HG03060 (cell line): ENCODE data around the gene KIF13A.
"Not testable (repeated sequence)": the region's sequence is repeated elsewhere in the genome, so short reads cannot be mapped to it uniquely, and the experiment has no call there.

Experiments
- ATAC-seq: cut with Tn5 transposase; IDR thresholded peaks from one replicate; pipeline ENCODE4 v1.9.1; 2021; ENCODE audit warnings: low read depth, moderate number of reproducible peaks; ENCODE audit not compliant: unreplicated experiment

KIF13A gene

DNA sequence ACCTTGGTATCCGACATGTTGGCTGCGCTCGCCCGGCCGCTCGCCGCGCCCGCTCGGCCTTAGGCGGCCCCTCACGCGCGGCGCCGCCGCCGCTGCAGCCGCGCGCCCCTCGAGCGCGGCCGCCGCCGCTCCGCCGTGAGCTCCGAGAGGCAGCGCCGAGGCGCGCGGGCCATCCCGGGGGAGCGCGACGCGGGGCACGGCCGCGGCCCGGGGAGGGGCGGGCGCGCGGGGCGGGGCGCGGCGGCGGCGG is at the start of gene KIF13A:
KIF13A (minus strand) TSS at position 189 of the 250 bp plus-strand sequence; CDS start at position 17, 172 bp downstream.
- no peak for ATAC-seq

DNA sequence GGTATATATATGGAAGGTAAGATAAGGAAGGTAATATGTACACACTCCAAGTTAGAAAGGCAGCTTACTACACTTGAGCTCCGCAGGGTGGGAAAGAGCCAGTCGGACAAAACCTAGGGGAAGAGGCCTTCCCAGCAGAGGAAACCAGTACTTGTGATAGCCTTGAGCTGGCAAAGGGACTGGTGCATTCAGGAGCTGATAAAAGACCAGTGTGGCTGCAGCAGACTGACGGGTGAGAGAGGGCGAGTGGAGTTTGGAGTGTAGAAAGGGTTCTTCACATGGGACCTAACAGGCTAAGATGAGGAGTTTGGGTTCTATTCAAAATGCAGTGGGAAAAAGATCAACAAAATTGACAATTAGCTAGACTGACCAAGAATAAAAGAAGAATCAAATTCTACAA is 49.3 kb upstream of the KIF13A start:
- ATAC-seq = no peak

DNA sequence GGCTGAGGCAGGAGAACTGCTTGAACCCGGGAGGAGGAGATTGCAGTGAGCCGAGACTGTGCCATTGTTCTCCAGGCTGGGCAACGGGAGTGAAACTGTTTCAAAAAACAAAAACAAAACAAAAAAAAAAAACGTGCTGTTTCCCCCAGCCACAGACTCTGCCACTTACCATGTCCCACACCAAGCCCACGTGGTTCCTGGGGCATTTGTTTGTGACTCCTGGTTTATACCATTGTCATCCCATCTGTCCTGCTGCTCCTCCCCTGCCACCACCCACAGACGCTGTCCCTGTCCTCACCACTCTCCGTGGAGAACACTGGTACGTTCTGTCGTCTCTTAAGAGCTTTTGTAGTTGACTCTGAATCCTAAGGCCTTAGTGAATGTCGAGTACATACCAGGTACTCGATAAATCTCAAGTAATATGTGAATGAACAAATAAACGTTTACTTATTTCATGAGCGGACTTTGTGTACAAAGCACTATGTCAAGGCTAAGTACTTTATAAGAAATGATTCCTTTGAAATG is 48.0 kb upstream of the KIF13A start:
- no peak for ATAC-seq

DNA sequence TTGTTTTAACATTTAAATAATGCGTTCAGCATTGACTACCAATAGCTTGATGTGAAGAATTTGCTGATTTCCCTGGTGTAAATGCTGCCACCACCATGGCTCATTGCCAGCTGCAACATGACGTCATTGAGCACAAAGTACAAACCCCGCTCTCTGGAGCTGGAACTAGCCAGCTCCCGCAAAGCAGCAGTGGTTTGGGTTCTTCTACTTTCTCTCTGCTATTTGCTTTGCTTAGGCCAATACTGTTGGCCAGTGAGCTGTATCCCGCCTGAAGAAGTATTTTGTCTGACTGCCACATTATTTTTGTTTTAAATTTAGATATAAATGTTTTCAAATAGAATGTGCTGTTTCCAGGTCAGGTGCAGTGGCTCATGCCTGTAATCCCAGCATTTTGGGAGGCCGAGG is 47.4 kb upstream of the KIF13A start:
- ATAC-seq = no peak

DNA sequence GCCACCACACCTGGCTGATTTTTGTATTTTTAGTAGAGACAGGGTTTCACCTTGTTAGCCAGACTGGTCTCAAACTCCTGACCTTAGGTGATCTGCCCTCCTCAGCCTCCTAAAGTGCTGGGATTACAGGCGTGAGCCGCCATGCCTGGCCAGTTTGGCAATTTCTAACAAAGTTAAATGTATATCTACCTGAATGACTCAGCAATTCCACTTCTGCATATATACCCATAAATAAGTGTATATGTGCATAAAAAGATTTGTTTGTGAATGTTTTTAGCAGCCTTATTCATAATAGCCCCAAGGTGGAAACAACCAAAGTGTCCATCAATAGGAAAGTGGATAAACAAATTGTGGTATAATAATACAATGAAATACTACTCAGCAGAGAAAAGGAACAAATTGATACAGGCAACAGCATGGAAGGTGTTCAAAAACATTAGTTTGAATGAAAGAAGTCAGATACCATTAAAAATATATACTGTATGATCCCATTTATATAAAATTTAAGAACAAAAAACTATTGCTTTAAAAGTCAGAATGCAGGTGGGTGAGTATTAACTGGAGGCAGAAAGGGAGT is 44.3 kb upstream of the KIF13A start:
- ATAC-seq = no peak

DNA sequence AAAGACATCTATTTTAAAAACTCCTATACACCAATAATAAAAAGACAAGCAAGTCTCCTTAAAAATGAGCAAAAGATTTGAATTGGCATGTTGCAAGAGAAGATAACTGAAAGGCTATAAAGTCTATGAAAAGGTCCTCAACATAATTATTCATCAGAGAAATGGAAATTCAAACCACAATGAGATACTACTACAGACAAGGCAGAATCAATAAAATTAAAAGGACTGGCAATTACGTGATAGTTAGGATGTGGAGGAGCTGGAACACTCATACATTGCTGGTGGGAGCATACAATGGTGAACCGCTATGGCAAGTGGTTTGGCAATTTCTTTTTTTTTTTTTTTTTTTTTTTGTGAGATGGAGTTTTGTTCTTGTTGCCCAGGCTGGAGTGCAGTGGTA is 43.8 kb upstream of the KIF13A start:
- ATAC-seq = no peak

DNA sequence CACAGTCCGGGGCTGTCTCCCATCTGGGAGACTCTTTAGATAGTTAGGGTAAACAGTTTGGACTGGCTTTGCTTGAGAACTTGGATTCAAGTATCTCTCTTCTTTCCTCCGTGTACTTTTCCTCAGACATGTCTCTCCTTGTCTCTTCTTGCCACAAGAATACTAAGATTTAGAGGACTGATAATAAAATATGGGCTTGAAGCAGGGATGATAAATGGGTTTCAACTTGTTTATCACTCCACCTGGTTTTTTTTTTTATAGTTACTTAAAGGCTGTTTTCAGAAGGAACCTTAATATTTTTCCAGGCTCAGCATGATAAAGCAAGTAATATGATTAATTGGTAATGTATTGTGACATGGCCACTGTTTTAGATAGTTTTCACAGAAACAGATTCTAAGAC is 40.9 kb upstream of the KIF13A start:
- no peak for ATAC-seq

DNA sequence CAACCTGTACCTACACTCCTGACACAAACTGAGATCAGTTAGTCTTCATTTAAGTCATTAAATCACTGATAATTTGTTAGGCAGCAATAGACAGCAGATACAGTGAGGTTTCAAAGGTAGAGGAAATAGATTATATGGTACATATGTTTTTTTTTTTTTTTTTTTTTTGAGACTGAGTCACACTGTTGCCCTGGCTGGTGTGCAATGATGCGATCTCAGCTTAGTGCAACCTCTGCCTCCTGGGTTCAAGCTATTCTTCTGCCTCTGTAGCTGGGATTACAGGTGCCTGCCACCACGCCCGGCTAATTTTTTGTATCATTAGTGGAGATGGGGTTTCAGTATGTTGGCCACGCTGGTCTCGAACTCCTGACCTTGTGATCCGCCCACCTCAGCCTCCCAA is 38.2 kb upstream of the KIF13A start:
- ATAC-seq = no peak

DNA sequence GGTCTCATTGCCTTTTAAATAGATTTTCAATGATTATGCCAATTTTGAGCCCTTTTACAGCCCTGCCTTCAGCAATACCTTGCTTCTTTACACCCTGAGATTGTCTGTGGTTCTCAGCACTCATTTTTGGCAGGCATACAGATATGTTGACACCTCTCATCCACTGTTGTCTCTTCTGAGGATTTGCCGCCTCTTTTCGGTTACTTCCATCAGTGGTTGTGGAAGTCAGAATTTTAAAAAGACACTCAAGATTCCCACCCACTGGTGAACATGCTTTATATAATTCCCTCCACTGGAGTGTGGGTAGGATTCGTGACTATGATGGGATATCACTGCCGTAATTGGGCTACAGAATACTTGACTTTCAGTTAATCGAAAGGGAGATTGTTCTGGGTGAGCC is 37.4 kb upstream of the KIF13A start:
- ATAC-seq = no peak

DNA sequence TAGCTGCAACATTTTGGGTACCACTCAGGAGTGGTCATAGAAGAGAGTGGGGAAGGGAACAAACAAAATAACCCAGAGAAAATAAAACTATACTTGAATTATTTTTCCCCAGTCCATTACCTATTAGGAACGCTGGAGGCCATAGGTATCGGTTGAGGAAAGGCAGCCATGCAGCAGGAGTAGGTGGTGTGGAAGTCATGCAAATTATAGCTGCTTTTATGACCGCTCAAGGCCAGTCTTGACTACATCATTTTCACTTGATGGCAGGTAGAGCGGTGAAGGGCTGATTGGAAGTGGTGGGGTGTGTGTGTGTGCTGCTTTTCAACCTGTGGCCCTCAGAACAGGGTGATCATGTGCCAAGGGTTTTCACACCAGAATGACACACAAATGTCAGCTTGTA is 36.5 kb upstream of the KIF13A start:
- ATAC-seq = no peak

DNA sequence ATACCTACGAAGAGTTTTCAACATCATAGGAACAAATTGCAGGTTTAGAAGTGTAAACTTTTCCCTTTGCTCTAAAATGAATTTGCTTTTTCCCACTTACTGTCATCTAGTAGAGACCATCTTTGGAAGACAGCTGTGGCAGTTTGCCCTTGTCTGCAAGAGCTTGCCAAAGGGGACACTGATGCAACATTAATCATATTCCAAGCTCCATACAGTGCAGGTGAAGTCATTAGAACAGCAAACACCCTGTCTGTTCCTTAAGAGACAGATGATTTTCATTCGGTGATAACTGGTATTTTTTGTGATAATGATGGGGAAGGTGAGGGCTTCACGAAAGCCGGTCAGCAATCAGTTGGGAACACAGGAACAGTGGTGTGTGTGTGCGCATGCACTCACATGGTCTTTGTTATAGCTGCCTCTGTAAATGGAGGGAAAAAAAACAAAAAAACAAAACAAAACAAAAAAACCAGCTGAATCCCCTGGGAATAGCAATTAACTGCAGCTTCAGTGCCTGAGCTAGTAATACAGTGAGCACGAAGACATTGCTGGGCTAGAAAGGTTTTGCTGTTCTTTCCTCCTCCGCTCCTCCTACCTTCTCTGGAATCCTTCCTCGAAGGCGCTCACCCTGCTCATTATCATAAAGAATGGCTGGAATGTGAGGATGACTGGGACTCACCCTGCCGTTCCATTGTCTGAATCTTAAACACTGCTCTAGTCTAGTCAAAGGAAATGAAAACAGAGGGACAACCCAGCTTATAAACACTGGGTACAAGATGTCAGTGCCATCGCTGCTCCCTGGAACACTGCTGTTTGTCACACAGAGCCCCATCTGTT is 35.2 kb upstream of the KIF13A start:
- no peak for ATAC-seq

DNA sequence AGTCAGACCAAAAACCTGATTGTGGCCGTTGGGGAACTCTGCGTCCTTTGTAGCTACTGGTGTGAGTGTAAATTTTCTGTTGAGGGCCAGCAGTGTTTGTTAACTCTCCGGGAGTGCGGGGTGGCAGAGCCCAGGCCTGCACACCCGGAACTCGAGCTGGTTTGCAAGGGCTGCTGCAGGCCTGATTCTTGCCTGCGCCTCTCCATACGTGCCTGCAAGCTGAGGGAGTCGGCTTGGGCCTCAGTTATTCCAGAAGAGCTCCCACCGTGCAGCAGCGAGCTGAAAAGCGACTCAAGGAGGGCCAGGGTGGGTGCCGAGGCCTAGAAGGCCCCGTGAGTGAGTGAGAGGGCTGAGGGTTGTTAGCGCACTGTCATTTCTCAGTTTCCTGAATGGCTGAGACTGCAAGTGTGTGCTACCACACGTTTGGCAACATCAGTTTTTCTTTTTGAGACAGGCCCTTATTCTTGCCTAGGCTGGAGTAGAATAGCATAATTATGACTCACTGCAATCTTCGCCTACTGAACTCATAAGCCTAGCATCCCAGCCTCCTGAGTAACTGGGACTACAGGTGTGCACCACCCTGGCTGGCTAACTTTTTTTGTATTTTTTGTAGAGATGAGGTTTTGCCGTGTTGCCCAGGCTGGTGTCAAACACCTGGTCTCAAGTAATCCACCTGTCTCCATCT is 33.9 kb upstream of the KIF13A start:
- no peak for ATAC-seq

DNA sequence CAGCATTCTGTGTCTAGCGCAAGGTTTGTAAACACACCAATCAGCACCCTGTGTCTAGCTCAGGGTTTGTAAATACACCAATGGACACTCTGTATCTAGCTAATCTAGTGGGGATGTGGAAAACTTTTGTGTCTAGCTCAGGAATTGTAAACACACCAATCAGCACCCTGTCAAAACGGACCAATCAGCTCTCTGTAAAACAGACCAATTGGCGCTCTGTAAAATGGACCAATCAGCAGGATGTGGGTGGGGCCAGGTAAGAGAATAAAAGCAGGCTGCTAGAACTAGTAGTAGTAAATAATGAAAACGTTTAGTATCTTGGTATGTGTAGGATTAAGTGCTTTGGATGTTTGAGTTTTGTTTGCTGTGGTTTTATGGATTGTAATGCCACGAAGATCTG is 33.1 kb upstream of the KIF13A start:
- not testable (repeated sequence) for ATAC-seq

DNA sequence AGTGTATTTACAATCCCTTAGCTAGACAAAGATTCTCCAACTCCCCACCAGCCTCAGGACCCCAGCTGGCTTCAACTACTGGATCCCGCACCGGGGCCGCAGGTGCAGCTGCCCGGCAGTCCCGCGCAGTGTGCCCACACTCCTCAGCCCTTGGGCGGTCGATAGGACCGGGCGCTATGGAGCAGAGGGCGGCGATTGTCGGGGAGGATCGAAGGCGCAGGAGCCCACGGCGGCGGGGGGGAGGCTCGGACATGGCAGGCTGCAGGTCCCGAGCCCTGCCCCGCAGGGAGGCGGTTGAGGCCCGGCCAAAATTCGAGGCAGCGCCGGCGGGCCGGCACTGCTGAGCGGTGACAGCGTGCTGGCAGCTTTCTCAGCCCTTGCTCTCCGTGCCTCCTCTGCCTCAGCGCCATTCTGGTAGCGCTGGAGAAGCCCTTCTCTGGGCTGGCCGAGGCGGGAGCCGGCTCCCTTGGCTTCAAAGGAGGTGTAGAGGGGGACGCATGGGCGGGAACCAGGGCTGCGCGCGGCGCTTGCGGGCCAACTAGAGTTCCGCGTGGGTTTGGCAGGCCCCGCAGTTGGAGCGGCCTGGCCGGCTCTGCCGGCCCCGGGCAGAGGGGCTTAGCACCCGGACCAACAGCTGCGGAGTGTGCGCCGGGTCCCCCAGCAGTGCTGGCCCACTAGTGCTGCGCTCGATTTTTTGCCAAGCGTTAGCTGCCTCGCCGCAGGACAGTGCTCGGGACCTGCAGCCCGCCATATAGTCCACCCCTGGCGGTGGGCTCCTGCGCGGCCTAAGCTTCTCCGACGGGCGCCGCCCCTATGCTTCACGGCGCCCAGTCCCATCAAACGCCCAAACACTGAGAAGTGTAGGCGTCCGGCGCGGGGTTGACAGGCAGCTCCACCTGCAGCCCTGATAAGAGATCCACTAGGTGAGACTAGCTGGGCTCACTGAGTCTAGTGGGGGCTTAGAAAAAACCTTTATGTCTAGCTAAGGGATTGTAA is 32.4 kb upstream of the KIF13A start:
- no peak for ATAC-seq

DNA sequence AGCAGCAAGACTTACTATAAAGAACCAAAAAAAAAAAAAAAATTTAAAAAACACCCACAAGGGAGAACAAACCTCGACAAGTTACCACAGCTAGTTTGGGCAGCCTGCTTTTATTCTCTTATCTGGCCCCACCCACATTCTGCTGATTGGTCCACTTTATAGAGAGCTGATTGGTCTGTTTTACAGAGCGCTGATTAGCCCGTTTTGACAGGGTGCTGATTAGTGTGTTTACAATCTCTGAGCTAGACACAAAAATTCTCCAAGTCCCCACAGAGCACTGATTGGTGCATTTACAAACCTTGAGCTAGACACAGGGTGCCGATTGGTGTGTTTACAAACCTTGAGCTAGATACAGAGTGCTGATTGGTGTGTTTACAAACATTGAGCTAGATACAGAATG is 31.7 kb upstream of the KIF13A start:
- not testable (repeated sequence) for ATAC-seq

DNA sequence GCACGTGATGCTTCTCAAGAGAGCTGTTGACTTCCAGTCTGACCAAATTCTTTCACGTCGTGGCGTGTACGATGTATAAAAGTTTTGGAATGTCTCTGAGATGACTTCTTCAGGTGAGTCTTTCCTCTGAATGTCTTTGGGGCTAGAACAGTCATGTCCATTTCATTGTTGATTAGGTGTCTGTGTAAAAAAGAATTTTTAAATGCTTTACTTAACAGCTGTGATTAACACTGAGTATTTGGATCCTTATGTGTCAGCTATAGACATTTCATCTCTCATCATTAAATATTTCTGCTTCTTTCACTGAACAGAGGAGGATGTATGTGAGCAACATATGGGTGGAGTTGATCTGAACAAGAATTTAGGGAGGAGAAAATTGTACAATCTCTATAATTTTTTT is 29.3 kb upstream of the KIF13A start:
- ATAC-seq = no peak

DNA sequence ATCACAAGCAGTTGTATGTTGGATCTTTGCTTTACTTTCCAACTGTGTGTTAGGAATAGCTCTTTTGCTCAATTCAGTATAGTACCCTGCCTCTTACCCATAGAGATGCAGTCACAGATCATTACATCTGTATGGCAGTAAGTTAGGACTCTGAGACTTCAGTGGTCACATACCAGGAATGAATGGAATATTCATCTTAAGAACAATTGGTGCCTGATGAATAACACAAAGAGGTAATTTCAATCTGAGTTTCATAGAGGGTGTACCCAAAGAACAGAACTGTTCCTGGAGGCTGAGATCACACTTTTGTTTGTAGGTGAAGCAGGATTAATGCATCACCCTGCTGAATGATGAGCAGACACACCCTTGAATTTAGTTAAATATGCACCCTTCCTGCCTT is 28.7 kb upstream of the KIF13A start:
- no peak for ATAC-seq

DNA sequence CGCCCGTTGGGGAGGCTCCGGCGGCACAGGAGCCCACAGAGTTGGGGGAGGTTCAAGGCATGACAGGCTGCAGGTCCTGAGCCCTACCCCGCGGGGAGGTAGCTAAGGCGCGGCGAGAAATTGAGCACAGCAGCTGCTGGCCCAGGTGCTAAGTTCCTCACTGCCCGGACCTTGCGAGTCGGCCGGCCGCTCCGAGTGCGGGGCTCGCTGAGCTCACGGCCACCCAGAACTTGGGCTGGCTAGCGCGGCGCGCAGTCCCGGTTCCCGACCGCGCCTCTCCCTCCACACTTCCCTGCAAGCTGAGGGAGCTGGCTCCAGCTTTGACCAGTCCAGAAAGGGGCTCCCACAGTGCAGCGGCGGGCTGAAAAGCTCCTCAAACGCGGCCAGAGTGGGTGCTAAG is 23.9 kb upstream of the KIF13A start:
- ATAC-seq = no peak

DNA sequence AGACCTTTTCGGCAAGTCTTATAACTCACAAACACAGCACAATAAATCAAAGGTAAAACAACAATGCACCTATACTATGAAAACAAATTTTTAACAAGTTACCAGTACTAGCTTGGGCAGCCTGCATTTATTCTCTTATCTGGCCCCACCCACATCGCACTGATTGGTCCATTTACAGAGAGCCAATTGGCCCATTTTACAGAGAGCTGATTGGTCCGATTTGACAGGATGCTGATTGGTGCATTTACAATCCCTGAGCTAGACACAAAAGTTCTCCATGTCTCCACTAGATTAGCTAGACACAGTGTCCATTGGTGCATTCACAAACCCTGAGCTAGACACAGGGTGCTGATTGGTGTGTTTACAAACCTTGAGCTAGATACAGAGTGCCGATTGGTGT is 23.1 kb upstream of the KIF13A start:
- not testable (repeated sequence) for ATAC-seq

DNA sequence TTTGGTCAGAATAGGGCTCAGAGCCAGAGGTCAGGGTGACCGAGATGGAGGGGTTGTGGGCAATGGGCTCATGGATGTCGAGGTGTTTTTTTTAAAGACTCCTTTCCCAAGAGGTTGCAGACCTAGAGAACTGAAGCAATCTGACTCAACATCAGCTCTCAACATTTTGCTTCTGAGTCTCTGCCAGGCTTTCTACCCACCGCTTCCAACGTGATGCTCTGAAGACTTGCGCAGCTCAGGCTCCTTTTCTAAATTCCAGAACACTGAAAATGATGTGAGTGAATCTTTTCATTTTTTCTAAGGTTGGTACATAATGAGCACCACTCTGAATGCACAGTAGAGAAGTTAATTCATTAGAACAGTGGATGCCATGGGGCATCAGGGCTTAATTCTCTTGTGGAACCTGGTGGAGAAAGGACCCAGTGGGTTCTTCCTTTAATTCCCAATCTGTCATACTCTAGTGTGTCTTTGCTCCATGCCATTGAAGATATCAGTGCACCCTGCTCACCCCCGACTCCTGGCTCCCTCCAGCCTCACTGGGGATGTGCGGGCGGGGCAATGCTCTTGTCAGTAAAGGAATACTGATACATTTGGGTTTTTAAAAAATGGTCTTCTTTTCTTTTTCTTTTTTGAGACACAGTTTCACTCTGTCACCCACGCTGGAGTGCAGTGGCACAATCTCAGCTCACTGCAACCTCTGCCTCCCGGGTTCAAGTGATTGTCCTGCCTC is 17.0 kb upstream of the KIF13A start:
- ATAC-seq = no peak
